GM23338 (cell line): ENCODE measurements around the gene PAPPA2. TPM values are rescaled to one million over a fixed set of nuclear protein-coding genes. Genes with fewer than 3 reads are reported as not detected.

ENCODE experiments used
- ATAC-seq: fragments of 200-7000 bp; cut with Tn5 transposase; 3 replicates; pipeline ENCODE4 v1.9.1; 2020
- DNase-seq: peaks from one replicate; pipeline ENCODE4 v3.0.0-alpha.2; 2015; ENCODE audit warnings: low spot score
- H2AFZ ChIP-seq: fragments of 200-600 bp; sonication (generic); 2 replicates; pipeline ENCODE4 v1.8.0; 2016; ENCODE audit warnings: antibody characterized with exemption, mild to moderate bottlenecking, moderate library complexity
- H3F3A ChIP-seq: fragments of 200-600 bp; sonication (generic); replicated peaks from 2 replicates; pipeline ENCODE4 v1.8.0; 2017; ENCODE audit warnings: antibody characterized with exemption, mixed run types, low read depth
- H3K27ac ChIP-seq: fragments of 200-600 bp; sonication (generic); 2 replicates; pipeline ENCODE4 v1.6.1; 2016; ENCODE audit warnings: low read depth
- H3K27me3 ChIP-seq: fragments of 200-600 bp; sonication (generic); 2 replicates; pipeline ENCODE4 v1.8.0; 2016; ENCODE audit warnings: mild to moderate bottlenecking, mixed run types, moderate library complexity; ENCODE audit not compliant: insufficient read depth
- H3K36me3 ChIP-seq: fragments of 200-600 bp; sonication (generic); 2 replicates; pipeline ENCODE4 v1.8.0; 2016; ENCODE audit warnings: mild to moderate bottlenecking; ENCODE audit not compliant: insufficient read depth
- H3K4me1 ChIP-seq: fragments of 200-600 bp; sonication (generic); 2 replicates; pipeline ENCODE4 v1.8.0; 2016; ENCODE audit warnings: mild to moderate bottlenecking, moderate library complexity; ENCODE audit not compliant: insufficient read depth
- H3K4me2 ChIP-seq: fragments of 200-600 bp; sonication (generic); 2 replicates; pipeline ENCODE4 v1.7.1; 2017; ENCODE audit warnings: mixed run types
- H3K4me3 ChIP-seq: fragments of 200-600 bp; sonication (generic); 2 replicates; pipeline ENCODE4 v1.6.1; 2016; ENCODE audit warnings: mixed run types
- H3K79me2 ChIP-seq: fragments of 200-600 bp; sonication (generic); replicated peaks from 2 replicates; pipeline ENCODE4 v1.8.0; 2017; ENCODE audit warnings: mild to moderate bottlenecking; ENCODE audit not compliant: insufficient read depth
- H3K9me2 ChIP-seq: fragments of 200-600 bp; sonication (generic); 2 replicates; pipeline ENCODE4 v1.8.0; 2017; ENCODE audit not compliant: insufficient read depth
- H4K20me1 ChIP-seq: fragments of 200-600 bp; sonication (generic); replicated peaks from 2 replicates; pipeline ENCODE4 v1.8.0; 2017; ENCODE audit warnings: mild to moderate bottlenecking; ENCODE audit not compliant: insufficient read depth
- H3K27ac Mint-ChIP-seq: 2 replicates; pipeline ENCODE4 v1.8.0; 2020; ENCODE audit warnings: inconsistent platforms, mild to moderate bottlenecking, moderate library complexity, mixed read lengths
- H3K27me3 Mint-ChIP-seq: 3 replicates; pipeline ENCODE4 v1.8.0; 2022; ENCODE audit warnings: low read depth, mild to moderate bottlenecking, moderate library complexity, mixed read lengths, inconsistent platforms; ENCODE audit not compliant: insufficient read depth, poor library complexity
- H3K36me3 Mint-ChIP-seq: 3 replicates; pipeline ENCODE4 v1.8.0; 2021; ENCODE audit warnings: low read depth, mild to moderate bottlenecking, inconsistent platforms, moderate library complexity, mixed read lengths
- H3K4me1 Mint-ChIP-seq: 3 replicates; pipeline ENCODE4 v1.8.0; 2020; ENCODE audit warnings: mild to moderate bottlenecking, inconsistent platforms, mixed read lengths
- H3K4me3 Mint-ChIP-seq: 3 replicates; pipeline ENCODE4 v1.8.0; 2021; ENCODE audit warnings: moderate library complexity, mild to moderate bottlenecking, inconsistent platforms, mixed read lengths
- H3K9me3 Mint-ChIP-seq: 3 replicates; pipeline ENCODE4 v1.8.0; 2020; ENCODE audit warnings: moderate library complexity, mild to moderate bottlenecking, inconsistent platforms, mixed read lengths
- EZH2 ChIP-seq: fragments of 200-600 bp; sonication (generic); IDR thresholded peaks from one replicate; pipeline ENCODE4 v1.8.0; 2017; ENCODE audit warnings: antibody characterized with exemption, mild to moderate bottlenecking, low read depth; ENCODE audit not compliant: unreplicated experiment
- NANOG ChIP-seq: IDR thresholded peaks from 2 replicates; pipeline ENCODE4 v1.6.1; 2016; ENCODE audit warnings: antibody characterized with exemption, borderline replicate concordance
- STAT1 ChIP-seq: IDR thresholded peaks from one replicate; pipeline ENCODE4 v1.6.1; 2016; ENCODE audit warnings: antibody characterized with exemption; ENCODE audit not compliant: unreplicated experiment
- ZNF331 ChIP-seq: fragments of 250-450 bp; sonication (Bioruptor Pico); IDR thresholded peaks from 2 replicates; pipeline ENCODE4 v1.5.0; 2020; ENCODE audit warnings: low read depth, mild to moderate bottlenecking, moderate library complexity
- polyA plus RNA-seq: library from polyadenylated mRNA; unstranded; fragments of >200 nt; fragmentation: Nextera tagmentation; extraction: Ambion mirVana; gene quantifications from 2 replicates; pipeline ENCODE4 v1.2.1, GENCODE V29; 2016
- total RNA-seq: library from RNA; depleted of rRNA; stranded (reverse); fragments of >200 nt; shearing (Covaris generic); gene quantifications from 2 replicates; pipeline ENCODE4 v1.2.3, GENCODE V29; 2014
- TF ChIP-seq, protein P1 (sequence below): fragments of 250-450 bp; sonication (Bioruptor Pico); IDR thresholded peaks from 2 replicates; pipeline ENCODE4 v1.5.0; 2020; ENCODE audit warnings: mild to moderate bottlenecking, moderate library complexity

Gene PAPPA2
- total and polyA plus RNA-seq, 2 experiments from 2014 or later, result 1.4 to 1.7 TPM

DNA sequence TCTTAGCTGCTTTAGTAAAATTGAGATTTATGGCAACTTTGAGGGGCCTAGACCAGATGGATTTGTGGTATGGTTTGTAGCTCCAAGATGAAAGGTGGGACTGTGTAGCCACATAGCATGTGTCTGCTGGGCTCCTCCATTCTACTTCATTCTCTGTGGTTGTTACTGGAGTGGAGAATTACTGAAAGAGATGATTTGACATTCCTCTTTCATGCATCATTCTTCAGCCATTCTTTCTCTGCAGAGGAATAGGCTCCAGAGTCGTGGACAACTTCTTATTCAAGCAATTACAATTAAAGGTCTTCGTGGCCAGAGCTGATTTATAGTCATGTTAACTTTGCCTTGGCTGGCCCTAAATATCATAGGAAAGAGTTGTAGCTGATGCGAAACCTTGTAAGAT lies 328.9 kb downstream of the PAPPA2 start:
- Histone ChIP-seq H3K4me1 (peaks cover 13% of the 10 kb centered on the region; the same call in 1 of the 2 replicates), H3K4me2 (no peak overlapping the region), H3K4me3 (no peak overlapping the region), H4K20me1 (no peaks in the 10 kb centered on the region), H3K36me3 (no peaks in the 10 kb centered on the region), H3K27ac (no peak overlapping the region), H3K9me2 (peaks cover 6% of the 10 kb centered on the region; the same call in 1 of the 2 replicates), H2AFZ (no peak overlapping the region), H3F3A (no peaks in the 10 kb centered on the region), H3K27me3 (no peaks in the 10 kb centered on the region), H3K79me2 (no peaks in the 10 kb centered on the region)
- Mint-ChIP-seq H3K36me3 (no peaks in the 10 kb centered on the region), H3K27me3 (peaks cover 1% of the 10 kb centered on the region), H3K4me1 (peaks cover 5% of the 10 kb centered on the region), H3K9me3 (no peaks in the 10 kb centered on the region), H3K27ac (no peak overlapping the region), H3K4me3 (no peak overlapping the region)
- TF ChIP-seq STAT1, result no peak
- ATAC-seq (no peak), DNase-seq (no peak)

DNA sequence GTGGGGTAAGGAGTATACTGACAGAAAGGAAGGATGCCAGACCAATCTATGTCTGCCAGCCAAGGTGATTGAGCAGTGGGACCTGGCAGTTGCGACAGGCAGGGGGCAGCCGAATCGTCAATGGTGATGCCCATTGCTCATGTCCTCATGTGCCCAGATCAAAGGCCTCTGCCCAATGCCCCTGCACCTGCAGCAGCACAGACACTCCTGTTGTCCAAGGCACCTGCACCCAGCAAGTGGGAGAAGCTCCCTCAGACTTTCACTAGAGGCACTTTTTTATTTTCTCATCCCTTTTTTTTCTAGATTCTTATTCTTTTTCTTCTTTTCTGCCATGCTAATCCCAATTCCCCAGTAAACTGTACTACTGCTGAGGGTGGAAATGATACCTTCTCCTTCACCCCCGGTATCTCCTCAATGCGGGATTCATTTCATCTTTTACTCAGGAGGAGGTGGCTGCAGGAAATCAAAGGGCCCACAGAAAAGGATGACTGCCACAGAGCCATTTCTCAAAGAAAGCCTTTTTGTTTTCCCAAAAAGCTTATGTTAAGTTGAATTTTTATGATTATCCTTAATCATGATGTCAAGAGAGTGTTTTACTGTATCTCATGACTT lies 332.0 kb downstream of the PAPPA2 start:
- Histone ChIP-seq H3K27me3 (no peaks in the 10 kb centered on the region), H3K79me2 (no peaks in the 10 kb centered on the region), H3K27ac (no peak overlapping the region), H3K4me2 (no peak overlapping the region), H3K9me2 (peaks cover 6% of the 10 kb centered on the region; the same call in 1 of the 2 replicates), H3K4me1 (peaks cover 10% of the 10 kb centered on the region; the same call in 1 of the 2 replicates), H4K20me1 (no peaks in the 10 kb centered on the region), H3F3A (no peaks in the 10 kb centered on the region), H3K4me3 (no peak overlapping the region), H2AFZ (no peak overlapping the region), H3K36me3 (no peaks in the 10 kb centered on the region)
- H3K36me3 Mint-ChIP-seq, result no peaks in the 10 kb centered on the region
- H3K27me3 Mint-ChIP-seq, result peaks cover 1% of the 10 kb centered on the region
- H3K4me1 Mint-ChIP-seq, result peaks cover 5% of the 10 kb centered on the region
- TF ChIP-seq ZNF331 (CRISPR knock-in tag) (no peak), EZH2 (no peak), NANOG (no peak), STAT1 (no peak)
- TF ChIP-seq, protein P1, sequence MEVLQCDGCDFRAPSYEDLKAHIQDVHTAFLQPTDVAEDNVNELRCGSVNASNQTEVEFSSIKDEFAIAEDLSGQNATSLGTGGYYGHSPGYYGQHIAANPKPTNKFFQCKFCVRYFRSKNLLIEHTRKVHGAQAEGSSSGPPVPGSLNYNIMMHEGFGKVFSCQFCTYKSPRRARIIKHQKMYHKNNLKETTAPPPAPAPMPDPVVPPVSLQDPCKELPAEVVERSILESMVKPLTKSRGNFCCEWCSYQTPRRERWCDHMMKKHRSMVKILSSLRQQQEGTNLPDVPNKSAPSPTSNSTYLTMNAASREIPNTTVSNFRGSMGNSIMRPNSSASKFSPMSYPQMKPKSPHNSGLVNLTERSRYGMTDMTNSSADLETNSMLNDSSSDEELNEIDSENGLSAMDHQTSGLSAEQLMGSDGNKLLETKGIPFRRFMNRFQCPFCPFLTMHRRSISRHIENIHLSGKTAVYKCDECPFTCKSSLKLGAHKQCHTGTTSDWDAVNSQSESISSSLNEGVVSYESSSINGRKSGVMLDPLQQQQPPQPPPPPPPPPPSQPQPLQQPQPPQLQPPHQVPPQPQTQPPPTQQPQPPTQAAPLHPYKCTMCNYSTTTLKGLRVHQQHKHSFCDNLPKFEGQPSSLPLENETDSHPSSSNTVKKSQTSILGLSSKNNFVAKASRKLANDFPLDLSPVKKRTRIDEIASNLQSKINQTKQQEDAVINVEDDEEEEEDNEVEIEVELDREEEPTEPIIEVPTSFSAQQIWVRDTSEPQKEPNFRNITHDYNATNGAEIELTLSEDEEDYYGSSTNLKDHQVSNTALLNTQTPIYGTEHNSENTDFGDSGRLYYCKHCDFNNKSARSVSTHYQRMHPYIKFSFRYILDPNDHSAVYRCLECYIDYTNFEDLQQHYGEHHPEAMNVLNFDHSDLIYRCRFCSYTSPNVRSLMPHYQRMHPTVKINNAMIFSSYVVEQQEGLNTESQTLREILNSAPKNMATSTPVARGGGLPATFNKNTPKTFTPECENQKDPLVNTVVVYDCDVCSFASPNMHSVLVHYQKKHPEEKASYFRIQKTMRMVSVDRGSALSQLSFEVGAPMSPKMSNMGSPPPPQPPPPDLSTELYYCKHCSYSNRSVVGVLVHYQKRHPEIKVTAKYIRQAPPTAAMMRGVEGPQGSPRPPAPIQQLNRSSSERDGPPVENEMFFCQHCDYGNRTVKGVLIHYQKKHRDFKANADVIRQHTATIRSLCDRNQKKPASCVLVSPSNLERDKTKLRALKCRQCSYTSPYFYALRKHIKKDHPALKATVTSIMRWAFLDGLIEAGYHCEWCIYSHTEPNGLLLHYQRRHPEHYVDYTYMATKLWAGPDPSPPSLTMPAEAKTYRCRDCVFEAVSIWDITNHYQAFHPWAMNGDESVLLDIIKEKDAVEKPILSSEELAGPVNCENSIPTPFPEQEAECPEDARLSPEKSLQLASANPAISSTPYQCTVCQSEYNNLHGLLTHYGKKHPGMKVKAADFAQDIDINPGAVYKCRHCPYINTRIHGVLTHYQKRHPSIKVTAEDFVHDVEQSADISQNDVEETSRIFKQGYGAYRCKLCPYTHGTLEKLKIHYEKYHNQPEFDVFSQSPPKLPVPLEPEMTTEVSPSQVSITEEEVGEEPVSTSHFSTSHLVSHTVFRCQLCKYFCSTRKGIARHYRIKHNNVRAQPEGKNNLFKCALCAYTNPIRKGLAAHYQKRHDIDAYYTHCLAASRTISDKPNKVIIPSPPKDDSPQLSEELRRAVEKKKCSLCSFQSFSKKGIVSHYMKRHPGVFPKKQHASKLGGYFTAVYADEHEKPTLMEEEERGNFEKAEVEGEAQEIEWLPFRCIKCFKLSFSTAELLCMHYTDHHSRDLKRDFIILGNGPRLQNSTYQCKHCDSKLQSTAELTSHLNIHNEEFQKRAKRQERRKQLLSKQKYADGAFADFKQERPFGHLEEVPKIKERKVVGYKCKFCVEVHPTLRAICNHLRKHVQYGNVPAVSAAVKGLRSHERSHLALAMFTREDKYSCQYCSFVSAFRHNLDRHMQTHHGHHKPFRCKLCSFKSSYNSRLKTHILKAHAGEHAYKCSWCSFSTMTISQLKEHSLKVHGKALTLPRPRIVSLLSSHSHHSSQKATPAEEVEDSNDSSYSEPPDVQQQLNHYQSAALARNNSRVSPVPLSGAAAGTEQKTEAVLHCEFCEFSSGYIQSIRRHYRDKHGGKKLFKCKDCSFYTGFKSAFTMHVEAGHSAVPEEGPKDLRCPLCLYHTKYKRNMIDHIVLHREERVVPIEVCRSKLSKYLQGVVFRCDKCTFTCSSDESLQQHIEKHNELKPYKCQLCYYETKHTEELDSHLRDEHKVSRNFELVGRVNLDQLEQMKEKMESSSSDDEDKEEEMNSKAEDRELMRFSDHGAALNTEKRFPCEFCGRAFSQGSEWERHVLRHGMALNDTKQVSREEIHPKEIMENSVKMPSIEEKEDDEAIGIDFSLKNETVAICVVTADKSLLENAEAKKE, result no peak
- ATAC-seq (no peak), DNase-seq (no peak)
- no peak overlapping the region for H3K4me3 Mint-ChIP-seq
- no peak overlapping the region; the same call in 1 of the 2 replicates for H3K27ac Mint-ChIP-seq
- H3K9me3 Mint-ChIP-seq, result no peaks in the 10 kb centered on the region
